NCI-H146 treated with DMSO at 0.1 percent for 48 hours (cell line): Measurements from ENCODE around the gene SUMO3.

ENCODE experiments used
- DNase-seq: peaks from one replicate; lab custom pipeline; 2025; ENCODE audit not compliant: unreplicated experiment; lab: John Stamatoyannopoulos, UW

Gene SUMO3

DNA sequence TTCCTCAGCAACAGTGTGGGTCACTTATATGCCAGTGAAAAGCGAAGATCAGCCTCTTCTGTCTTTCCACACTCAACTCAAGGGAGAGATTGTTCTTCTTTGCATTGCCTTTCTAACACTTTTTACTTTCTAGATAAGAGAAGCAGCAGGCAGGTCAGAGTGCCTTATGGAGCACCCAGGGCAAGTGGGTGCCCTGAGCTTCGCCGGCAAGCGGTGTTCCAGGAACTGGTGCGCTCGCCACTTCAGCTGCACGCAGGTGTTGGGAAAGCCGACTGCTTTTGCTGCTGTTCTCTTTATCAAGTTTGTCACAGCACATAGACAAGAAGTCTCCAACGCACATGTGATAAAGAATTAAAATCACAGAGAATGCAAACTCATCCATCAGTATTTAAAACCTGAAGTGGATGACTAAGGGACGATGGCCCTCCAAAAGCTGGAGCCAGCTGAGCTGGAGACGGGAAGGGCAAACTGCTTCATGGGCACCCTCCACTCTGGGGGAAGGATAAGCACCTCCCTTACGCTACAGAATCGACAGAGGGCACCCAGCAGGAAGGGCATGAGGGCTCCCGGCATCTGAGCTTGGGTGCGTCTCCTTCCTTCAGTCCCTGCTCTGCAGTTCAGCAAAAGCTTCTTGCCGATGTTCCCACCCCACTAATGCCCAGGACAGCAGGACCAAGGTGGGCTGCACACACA lies 36.9 kb downstream of the SUMO3 start:
- DNase-seq, result no peak

DNA sequence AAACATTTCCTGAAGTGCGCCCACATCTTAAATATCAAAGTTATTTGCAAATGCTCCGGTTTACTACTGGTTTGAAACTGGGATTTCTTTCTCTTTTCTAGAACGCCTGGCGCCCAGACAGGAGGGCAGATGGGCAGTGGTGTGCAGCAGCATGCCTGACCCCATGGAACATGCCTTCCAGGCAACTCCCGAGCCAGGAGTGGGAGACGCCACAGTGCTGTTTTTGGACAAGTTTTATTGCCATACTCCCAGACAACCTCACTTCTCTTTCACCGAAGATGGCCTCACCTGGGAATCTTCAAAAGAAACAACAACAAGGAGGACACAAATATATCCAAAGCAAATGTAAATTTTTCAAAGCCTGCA lies 37.7 kb downstream of the SUMO3 start:
- DNase-seq, result no peak

DNA sequence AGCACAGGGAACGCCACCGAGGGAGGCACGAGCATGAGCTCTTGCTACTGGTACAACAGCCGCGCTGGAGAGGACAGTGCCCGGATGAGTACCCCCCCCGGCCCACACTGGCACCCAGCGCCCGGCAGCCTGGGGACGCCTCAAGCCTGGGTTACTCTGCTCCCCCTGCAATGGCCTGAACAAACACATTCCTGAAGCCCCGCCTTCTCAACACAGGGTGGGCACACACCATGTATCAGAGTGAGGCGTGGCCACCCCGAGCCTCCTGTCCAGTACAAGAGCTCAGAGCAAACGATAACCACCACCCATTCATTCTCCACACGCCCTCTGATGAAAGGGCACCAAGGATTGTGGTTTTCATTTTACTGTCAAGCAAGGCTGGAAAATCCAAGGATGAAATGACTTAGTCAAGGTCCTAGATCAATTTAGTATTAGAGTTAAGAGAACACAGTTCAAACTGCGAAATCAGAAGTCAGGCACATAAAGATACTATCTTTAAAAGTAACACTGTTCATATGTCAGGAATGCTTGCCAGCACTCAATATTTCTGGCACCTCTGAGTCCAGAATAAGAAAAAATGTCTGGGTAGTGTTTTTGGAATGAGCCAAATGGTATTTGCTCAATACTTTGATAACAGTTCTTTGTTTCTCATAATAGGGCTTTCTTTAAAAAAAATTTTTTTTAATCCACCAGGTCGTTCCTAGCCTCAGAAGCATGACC lies 38.3 kb downstream of the SUMO3 start:
- DNase-seq, result no peak

DNA sequence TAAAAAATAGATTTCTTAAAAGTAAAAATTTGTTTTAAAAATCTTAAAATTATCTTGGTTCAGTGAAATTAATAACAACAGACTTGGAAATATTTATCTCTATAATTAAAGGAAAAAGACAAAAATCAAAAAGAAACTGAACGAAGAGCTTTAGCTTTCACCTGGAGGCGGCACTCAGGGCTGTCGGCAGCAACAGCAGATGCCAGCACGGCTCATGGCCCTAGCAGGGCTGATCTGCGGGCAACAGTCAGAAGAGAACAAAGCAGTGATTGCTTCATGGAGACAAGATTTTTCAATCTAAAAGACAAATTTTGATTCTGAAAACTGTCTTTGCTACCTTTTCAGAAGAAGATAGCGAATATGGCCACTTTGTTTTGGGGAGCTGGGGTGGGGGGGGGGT lies 38.9 kb downstream of the SUMO3 start:
- DNase-seq, result no peak

DNA sequence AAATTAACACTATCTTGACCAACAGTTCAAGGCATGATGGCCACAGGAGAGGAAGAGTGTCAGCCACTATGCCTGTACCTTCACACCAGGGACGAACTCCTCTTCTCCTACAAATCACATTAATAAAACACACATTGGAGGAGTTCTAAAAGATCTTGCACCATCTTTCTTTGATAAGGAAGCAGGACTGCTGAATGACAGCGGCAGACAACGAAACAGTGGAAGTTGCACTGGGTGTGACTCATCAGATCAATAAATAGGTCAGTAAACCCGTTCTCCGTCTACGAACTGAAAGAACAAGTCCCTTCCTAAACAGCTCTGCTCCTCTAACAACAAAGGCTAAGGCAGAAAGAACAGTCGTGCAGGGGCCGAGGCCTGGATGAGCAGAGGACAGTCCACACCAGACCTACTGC lies 39.4 kb downstream of the SUMO3 start:
- DNase-seq, result no peak

DNA sequence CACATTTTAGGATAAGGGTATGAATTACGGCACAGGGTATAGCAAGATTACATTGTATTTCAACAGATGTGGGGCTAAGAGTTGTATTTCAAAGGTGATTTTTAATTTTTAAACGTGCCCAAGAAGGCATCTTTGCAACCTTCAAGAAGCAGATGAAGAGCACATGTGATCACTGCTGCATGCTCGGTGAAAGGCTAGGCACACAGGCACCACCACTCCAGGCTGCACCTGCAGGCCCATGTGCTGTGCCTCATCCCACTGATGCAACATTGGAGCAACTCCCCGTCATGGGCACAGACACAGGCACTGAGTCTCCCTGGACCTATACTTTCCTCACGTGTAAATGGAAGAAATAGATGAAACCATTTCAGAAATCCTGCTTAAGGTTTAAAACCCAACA lies 39.8 kb downstream of the SUMO3 start:
- no peak for DNase-seq

DNA sequence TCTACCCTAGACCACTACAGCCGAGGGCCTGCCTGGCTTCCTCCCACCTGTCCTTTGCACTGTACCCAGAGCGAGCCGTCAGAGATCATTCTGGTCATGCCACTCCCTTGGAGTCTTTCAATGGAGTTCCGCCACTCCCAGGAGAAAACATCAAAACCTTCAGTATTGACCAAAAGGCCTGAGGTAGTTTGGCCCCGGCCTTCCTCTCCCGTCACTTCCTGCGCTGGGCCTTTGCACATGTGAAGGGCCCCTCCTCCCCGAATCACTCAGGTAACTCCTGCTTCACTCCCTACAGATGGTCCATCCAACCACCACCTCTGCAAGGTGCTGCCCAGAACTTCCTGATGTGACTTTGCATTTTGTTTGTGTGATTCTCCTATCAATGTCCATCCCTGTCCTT lies 42.9 kb downstream of the SUMO3 start:
- DNase-seq, result no peak

GRCh38 chr21:44773291-44773932 lies 44.5 kb downstream of the SUMO3 start:
- DNase-seq, result peak; percentile 93

GRCh38 chr21:44771896-44772525 lies 45.9 kb downstream of the SUMO3 start:
- no peak for DNase-seq

DNA sequence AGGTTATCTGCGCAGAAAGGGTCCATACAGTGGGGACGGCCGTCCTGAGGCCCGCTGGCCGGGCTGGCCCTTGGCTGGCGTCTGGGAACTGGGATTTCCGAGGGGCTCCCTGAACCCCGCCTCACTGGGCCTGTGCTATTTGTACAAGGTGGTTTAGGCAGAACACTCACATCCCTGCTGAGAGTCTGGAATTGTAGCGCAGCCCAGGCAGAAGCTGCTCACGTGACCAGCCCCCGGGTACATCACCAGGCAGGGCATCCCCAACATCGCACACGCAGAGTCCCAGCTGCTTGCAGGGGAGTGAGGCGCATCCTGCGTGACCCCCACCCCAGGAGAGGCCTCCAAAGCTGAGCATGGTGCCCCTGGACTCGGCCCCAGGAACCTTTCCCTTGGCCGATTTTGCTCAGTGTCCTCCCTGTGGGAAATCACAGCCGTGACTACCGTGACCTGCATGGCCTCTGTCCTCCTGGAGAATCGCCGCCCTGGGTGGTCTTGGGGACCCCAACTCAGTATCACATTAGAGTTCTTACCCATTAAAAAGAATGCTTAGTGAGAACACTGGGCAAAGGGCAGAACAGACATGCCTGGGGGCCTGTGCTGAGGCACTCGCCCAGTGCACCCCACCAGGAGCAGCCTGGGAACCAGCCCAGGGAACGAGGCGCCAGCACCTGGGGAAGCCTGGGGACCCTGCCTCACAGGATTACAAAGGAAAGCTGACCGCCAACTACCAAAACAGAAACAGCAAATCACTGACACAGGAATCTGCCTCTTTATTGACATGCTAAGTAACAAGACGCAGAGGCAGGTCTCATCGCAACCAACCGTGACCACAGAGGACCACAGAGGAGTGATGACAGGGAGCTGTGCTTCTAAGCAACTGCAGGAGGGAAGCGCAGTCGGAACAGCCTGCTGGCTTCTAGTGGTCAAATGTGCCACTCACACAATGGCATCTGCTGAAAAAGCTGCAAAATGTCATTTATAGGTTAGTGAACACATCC lies 49.7 kb downstream of the SUMO3 start:
- no peak for DNase-seq

DNA sequence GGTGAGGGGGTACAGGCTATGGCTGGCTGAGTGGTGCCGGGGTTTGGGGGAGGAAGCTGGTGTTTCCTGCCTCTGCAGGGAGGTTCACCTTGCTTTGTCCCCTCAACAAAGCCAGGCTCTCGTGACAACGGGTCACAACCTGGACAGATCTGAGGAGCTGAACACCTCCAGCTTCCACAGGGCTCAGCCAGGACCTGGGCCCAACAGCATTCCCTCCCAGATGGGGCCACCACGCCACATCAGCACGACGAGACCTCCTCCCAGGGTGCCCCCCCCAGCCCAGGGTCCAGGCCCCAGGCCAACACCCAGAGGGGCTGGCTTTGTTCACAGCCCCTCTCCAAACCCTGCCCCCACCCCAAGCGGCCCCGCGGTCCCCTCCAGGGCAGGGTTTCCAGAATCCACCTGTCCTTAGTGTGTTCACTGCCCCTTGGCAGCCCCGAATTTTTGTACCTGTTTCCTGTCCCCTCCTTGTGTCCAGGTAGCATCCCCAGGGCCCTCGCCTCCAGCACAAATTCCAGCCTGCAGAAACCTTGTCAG lies 51.0 kb downstream of the SUMO3 start:
- DNase-seq, result no peak

- DNase-seq, result no peak
Measured at GRCh38 chr21:44766014-44766817, 51.6 kb downstream of the SUMO3 start.

GRCh38 chr21:44765231-44766013 lies 52.4 kb downstream of the SUMO3 start:
- no peak for DNase-seq

GRCh38 chr21:44764319-44765230 lies 53.3 kb downstream of the SUMO3 start:
- no peak for DNase-seq

GRCh38 chr21:44763451-44764318 lies 54.2 kb downstream of the SUMO3 start:
- DNase-seq, result no peak

DNA sequence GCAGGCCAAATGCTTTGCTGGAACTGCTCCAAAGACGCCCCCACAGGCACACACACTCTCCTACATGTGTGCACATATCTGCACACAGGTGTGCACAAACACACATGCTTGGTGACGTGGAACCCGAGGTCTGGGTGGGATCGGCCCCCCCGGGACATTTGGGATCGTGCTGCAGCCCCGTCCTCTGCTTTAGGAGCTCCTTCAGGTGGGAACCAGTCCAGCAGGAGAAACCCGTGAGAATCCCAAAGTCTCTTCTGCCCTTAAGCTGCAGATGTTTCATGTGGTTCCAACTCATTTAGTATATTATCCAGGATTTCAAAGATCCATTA lies 54.8 kb downstream of the SUMO3 start:
- DNase-seq, result no peak
